HepG2 (cell line): ENCODE data around the gene TMEM11. TPM values are rescaled to one million over a fixed set of nuclear protein-coding genes. Genes with fewer than 3 reads are reported as not detected.

Experiments
- ATAC-seq: fragments of 200-7000 bp; cut with Tn5 transposase; 3 replicates; pipeline ENCODE4 v1.9.1; 2020; ENCODE audit warnings: mild to moderate bottlenecking, moderate library complexity
- BruUV-seq: library from RNA; stranded (reverse); fragments of 400-500 nt; replicated peaks from 2 replicates; lab custom pipeline; 2021; lab: Mats Ljungman, UMichigan
- CTCF ChIA-PET: fragments of 300-600 bp; formaldehyde crosslinking; extraction: SDS; loops from one replicate; lab custom pipeline; 2021; ENCODE audit warnings: low total read pairs, inconsistent platforms, low intra/inter-chr PET ratio; lab: Yijun Ruan, JAX
- POLR2A ChIA-PET: fragments of 350-600 bp; sonication (Branson Sonifier 250); formaldehyde crosslinking; loops from one replicate; lab custom pipeline; 2020; ENCODE audit warnings: antibody characterized with exemption, inconsistent platforms; lab: Yijun Ruan, JAX
- DNase-seq: peaks from one replicate; pipeline ENCODE4 v3.0.0-alpha.2; 2015; ENCODE audit warnings: low spot score
- FAIRE-seq: peaks from 3 replicates; lab custom pipeline; 2011; peaks lifted over from hg19 to GRCh38; lab: Jason Lieb, UNC
- H2AFZ ChIP-seq: one replicate; pipeline ENCODE4 v1.6.1; 2011; ENCODE audit warnings: low read length, inconsistent platforms
- H3K27ac ChIP-seq: fragments of 300-600 bp; 3 replicates; pipeline ENCODE4 v1.8.0; 2011; ENCODE audit warnings: mixed run types, mild to moderate bottlenecking, mixed read lengths, low read length, inconsistent platforms; ENCODE audit not compliant: insufficient read depth; ENCODE audit errors: extremely low read length
- H3K27me3 ChIP-seq, 2 experiments: fragments of 200-600 bp in 1 of 2; 2 replicates in 1 of 2; 3 replicates in 1 of 2; pipeline versions ENCODE4 v1.6.0 to v1.8.0; 2011; ENCODE audit warnings: low read length in 2 of 2, mild to moderate bottlenecking in 2 of 2, moderate library complexity in 2 of 2, inconsistent platforms in 1 of 2; ENCODE audit not compliant: insufficient read depth in 2 of 2, control insufficient read depth in 1 of 2
- H3K36me3 ChIP-seq, 2 experiments: fragments of 200-600 bp in 1 of 2; replicated peaks in 1 of 2; 2 replicates in 1 of 2; 3 replicates in 1 of 2; pipeline versions ENCODE4 v1.5.1 to v1.8.0; 2011; ENCODE audit warnings: low read length in 2 of 2, inconsistent platforms in 1 of 2; ENCODE audit not compliant: insufficient read depth in 2 of 2, control insufficient read depth in 1 of 2
- H3K4me1 ChIP-seq: 2 replicates; pipeline ENCODE4 v1.5.1; 2012; ENCODE audit warnings: low read length, inconsistent platforms; ENCODE audit not compliant: insufficient read depth
- H3K4me2 ChIP-seq: 2 replicates; pipeline ENCODE4 v1.6.0; 2011; ENCODE audit warnings: low read depth, low read length, inconsistent platforms
- H3K4me3 ChIP-seq, 3 experiments: fragments of 200-600 bp in 1 of 3; sonication (generic), shearing (Covaris generic) in 1 of 3; replicated peaks in 1 of 3; 2 replicates each; pipeline ENCODE4 v1.5.1; 2011 to 2016; ENCODE audit warnings: low read length in 3 of 3, inconsistent platforms in 2 of 3, low read depth in 2 of 3, mild to moderate bottlenecking in 2 of 3, control low read depth in 1 of 3, mixed read lengths in 1 of 3; ENCODE audit not compliant: insufficient read depth in 1 of 3
- H3K79me2 ChIP-seq: one replicate; pipeline ENCODE4 v1.6.1; 2011; ENCODE audit warnings: low read length, inconsistent platforms; ENCODE audit not compliant: insufficient read depth
- H3K9ac ChIP-seq: 2 replicates; pipeline ENCODE4 v1.6.0; 2011; ENCODE audit warnings: mild to moderate bottlenecking, low read depth, low read length, inconsistent platforms; ENCODE audit not compliant: insufficient read depth
- H3K9me3 ChIP-seq: 2 replicates; pipeline ENCODE4 v1.5.1; 2012; ENCODE audit warnings: mild to moderate bottlenecking, low read length
- H4K20me1 ChIP-seq: 2 replicates; pipeline ENCODE4 v1.6.0; 2011; ENCODE audit warnings: inconsistent platforms, mild to moderate bottlenecking, low read length, moderate library complexity; ENCODE audit not compliant: insufficient read depth
- ZNF383 ChIP-seq: sonication (generic); formaldehyde crosslinking; IDR thresholded peaks from 2 replicates; pipeline ENCODE4 v1.4.0; 2020; ENCODE audit warnings: missing genetic modification reagents, mild to moderate bottlenecking, borderline replicate concordance
- ZNF782 ChIP-seq: sonication (generic); formaldehyde crosslinking; IDR thresholded peaks from 2 replicates; pipeline ENCODE4 v1.4.0; 2020; ENCODE audit warnings: missing genetic modification reagents, mild to moderate bottlenecking, borderline replicate concordance
- WGBS: methylation state at CpG from one replicate; pipeline ENCODE4 v1.1.6; 2017; ENCODE audit warnings: low lambda C conversion rate; 5-methylcytosine and 5-hydroxymethylcytosine counted together
- in situ Hi-C: cut with HindIII; loops from 2 replicates; pipeline ENCODE4 v1.10.0; 2017; ENCODE audit warnings: low pct_unique_long_range_greater_than_20kb; ENCODE audit not compliant: extremely low pct_ligation_motif_present
- intact Hi-C: fragments of 100-400 bp; cut with micrococcal nuclease; formaldehyde crosslinking; loops from one replicate; pipeline ENCODE4 v1.10.0; 2022; ENCODE audit not compliant: unreplicated experiment
- polyA plus RNA-seq, 8 experiments: library from polyadenylated mRNA; depleted of rRNA in 3 of 8; stranded (reverse) in 7 of 8; unstranded in 1 of 8; fragments of >200 nt; fragmentation: Illumina TruSeq in 4 of 8; extraction: Trizol in 4 of 8; gene quantifications; 2 replicates each; pipeline versions ENCODE4 v1.2.1 to v1.2.3, GENCODE V29; 2011 to 2016; ENCODE audit warnings: low read depth in 4 of 8, missing spikeins in 1 of 8, mixed read lengths in 1 of 8; ENCODE audit not compliant: insufficient read depth in 1 of 8
- total RNA-seq, 5 experiments: library from RNA; depleted of rRNA; stranded (reverse); fragments of >200 nt; fragmentation: Illumina TruSeq; extraction: Trizol; gene quantifications; 2 replicates each; pipeline ENCODE4 v1.2.3, GENCODE V29; 2016; ENCODE audit warnings: low read depth in 1 of 5
- TF ChIP-seq, protein P1 (sequence below): sonication (generic); formaldehyde crosslinking; conservative IDR thresholded peaks from 2 replicates; pipeline ENCODE4 v1.4.0; 2020; ENCODE audit warnings: mild to moderate bottlenecking, missing genetic modification reagents, moderate library complexity
- TF ChIP-seq, protein P2 (sequence below): sonication (generic); formaldehyde crosslinking; IDR thresholded peaks from 2 replicates; pipeline ENCODE4 v1.4.0; 2020; ENCODE audit warnings: low read depth, mild to moderate bottlenecking, missing genetic modification reagents
- TF ChIP-seq, protein P3 (sequence below): sonication (generic); formaldehyde crosslinking; IDR thresholded peaks from 2 replicates; pipeline ENCODE4 v1.4.0; 2020; ENCODE audit warnings: missing genetic modification reagents
- TF ChIP-seq, protein P4 (sequence below): sonication (generic); formaldehyde crosslinking; IDR thresholded peaks from 2 replicates; pipeline ENCODE4 v1.4.0; 2020; ENCODE audit warnings: mild to moderate bottlenecking, missing genetic modification reagents

TMEM11 gene
- total and polyA plus RNA-seq, 2 of the 13 experiments (the other 11 are each of a cell fraction or from before 2014, with no cell fraction given) = 18.7 to 35.0 TPM

DNA sequence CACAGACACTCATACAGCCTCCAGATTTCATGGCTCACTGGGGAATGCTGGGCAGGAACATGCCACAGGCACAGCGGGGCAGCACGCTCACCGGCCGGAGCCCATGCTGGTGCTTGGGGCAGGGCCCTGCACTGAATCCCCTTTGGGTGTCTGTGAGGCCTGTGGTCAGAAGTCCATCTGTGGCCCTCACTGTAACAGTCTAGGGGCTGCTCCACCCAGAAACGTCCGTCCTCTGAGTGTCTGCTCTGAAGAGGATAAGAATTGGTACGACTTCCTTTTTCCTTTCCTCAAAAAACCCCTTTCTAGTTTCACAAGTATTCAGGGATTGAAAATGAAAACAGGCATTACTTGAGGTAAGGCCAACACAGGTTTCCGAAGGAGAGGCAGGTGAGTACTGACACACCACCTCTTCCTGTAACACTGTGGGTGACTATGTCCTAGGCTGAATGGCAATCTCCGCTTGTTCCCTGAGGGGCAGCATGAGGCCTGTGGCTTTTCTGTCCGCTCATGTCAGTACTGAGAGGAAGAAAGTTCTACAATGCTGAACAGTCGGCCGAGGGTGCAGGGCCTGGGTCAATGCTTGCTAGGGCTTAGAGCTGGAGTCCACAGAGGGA lies 42.5 kb downstream of the TMEM11 start:
- Histone ChIP-seq H3K4me2 (no peak overlapping the region), H2AFZ (no peak overlapping the region), H3K79me2 (no peaks in the 10 kb centered on the region), H3K9ac (no peak overlapping the region), H3K27me3 (no peaks in the 10 kb centered on the region), H3K9me3 (no peaks in the 10 kb centered on the region), H3K27ac (no peak overlapping the region), H3K36me3 (peaks cover 4 to 26% of the 10 kb centered on the region in 2 experiments; a peak in 4 of 5 replicates), H3K4me1 (peaks cover 12% of the 10 kb centered on the region; the same call in 1 of the 2 replicates), H3K4me3 (no peak overlapping the region), H4K20me1 (no peaks in the 10 kb centered on the region; the same call in 1 of the 2 replicates)
- ATAC-seq = no peak
- ChIA-PET CTCF (no interaction called here), POLR2A (no interaction called here)
- no peak for DNase-seq
- TF ChIP-seq ZNF782 (CRISPR knock-in tag) = no peak
- TF ChIP-seq, protein P1, sequence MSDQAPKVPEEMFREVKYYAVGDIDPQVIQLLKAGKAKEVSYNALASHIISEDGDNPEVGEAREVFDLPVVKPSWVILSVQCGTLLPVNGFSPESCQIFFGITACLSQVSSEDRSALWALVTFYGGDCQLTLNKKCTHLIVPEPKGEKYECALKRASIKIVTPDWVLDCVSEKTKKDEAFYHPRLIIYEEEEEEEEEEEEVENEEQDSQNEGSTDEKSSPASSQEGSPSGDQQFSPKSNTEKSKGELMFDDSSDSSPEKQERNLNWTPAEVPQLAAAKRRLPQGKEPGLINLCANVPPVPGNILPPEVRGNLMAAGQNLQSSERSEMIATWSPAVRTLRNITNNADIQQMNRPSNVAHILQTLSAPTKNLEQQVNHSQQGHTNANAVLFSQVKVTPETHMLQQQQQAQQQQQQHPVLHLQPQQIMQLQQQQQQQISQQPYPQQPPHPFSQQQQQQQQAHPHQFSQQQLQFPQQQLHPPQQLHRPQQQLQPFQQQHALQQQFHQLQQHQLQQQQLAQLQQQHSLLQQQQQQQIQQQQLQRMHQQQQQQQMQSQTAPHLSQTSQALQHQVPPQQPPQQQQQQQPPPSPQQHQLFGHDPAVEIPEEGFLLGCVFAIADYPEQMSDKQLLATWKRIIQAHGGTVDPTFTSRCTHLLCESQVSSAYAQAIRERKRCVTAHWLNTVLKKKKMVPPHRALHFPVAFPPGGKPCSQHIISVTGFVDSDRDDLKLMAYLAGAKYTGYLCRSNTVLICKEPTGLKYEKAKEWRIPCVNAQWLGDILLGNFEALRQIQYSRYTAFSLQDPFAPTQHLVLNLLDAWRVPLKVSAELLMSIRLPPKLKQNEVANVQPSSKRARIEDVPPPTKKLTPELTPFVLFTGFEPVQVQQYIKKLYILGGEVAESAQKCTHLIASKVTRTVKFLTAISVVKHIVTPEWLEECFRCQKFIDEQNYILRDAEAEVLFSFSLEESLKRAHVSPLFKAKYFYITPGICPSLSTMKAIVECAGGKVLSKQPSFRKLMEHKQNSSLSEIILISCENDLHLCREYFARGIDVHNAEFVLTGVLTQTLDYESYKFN = no peak
- BruUV-seq = no TSS peak
- intact Hi-C loops (no loop called here), in situ Hi-C loops (no loop called here)
- no peak for FAIRE-seq
- WGBS = 90% methylated on average over 8 of the region's 12 CpGs

DNA sequence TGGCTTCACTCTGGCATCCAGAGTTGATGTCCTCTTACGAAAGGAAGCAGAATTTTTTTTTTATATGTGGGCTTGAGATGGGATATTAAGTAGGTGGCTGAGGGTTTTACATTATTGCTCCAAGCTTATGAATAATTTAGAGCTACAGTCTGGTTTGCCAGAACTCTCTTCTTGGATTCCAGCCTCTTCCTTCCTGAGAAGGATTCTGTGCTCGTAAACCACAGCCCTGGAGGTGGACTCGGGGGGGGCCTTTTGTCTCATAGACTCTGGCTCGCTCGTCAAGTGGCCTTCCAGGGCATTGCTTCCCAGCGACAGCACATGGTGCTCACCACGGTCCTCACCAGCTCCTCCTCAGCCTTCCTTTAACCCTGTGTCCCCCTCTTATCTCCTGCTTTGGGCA lies 43.2 kb downstream of the TMEM11 start:
- peaks cover 4 to 26% of the 10 kb centered on the region in 2 experiments; a peak in 4 of 5 replicates for H3K36me3 ChIP-seq
- TF ChIP-seq, protein P2, sequence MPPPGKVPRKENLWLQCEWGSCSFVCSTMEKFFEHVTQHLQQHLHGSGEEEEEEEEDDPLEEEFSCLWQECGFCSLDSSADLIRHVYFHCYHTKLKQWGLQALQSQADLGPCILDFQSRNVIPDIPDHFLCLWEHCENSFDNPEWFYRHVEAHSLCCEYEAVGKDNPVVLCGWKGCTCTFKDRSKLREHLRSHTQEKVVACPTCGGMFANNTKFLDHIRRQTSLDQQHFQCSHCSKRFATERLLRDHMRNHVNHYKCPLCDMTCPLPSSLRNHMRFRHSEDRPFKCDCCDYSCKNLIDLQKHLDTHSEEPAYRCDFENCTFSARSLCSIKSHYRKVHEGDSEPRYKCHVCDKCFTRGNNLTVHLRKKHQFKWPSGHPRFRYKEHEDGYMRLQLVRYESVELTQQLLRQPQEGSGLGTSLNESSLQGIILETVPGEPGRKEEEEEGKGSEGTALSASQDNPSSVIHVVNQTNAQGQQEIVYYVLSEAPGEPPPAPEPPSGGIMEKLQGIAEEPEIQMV = no peak
- no peak for TF ChIP-seq ZNF383 (CRISPR knock-in tag)
- TF ChIP-seq, protein P3, sequence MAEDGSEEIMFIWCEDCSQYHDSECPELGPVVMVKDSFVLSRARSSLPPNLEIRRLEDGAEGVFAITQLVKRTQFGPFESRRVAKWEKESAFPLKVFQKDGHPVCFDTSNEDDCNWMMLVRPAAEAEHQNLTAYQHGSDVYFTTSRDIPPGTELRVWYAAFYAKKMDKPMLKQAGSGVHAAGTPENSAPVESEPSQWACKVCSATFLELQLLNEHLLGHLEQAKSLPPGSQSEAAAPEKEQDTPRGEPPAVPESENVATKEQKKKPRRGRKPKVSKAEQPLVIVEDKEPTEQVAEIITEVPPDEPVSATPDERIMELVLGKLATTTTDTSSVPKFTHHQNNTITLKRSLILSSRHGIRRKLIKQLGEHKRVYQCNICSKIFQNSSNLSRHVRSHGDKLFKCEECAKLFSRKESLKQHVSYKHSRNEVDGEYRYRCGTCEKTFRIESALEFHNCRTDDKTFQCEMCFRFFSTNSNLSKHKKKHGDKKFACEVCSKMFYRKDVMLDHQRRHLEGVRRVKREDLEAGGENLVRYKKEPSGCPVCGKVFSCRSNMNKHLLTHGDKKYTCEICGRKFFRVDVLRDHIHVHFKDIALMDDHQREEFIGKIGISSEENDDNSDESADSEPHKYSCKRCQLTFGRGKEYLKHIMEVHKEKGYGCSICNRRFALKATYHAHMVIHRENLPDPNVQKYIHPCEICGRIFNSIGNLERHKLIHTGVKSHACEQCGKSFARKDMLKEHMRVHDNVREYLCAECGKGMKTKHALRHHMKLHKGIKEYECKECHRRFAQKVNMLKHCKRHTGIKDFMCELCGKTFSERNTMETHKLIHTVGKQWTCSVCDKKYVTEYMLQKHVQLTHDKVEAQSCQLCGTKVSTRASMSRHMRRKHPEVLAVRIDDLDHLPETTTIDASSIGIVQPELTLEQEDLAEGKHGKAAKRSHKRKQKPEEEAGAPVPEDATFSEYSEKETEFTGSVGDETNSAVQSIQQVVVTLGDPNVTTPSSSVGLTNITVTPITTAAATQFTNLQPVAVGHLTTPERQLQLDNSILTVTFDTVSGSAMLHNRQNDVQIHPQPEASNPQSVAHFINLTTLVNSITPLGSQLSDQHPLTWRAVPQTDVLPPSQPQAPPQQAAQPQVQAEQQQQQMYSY (CRISPR knock-in tag) = no peak
- TF ChIP-seq, protein P4, sequence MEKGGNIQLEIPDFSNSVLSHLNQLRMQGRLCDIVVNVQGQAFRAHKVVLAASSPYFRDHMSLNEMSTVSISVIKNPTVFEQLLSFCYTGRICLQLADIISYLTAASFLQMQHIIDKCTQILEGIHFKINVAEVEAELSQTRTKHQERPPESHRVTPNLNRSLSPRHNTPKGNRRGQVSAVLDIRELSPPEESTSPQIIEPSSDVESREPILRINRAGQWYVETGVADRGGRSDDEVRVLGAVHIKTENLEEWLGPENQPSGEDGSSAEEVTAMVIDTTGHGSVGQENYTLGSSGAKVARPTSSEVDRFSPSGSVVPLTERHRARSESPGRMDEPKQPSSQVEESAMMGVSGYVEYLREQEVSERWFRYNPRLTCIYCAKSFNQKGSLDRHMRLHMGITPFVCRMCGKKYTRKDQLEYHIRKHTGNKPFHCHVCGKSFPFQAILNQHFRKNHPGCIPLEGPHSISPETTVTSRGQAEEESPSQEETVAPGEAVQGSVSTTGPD (CRISPR knock-in tag) = no peak

More for the DNA sequence above, 43.2 kb downstream of the TMEM11 start:
- in situ Hi-C loops (no loop called here), intact Hi-C loops (no loop called here)
- POLR2A ChIA-PET = no interaction called here
- no peak overlapping the region for H3K4me2 ChIP-seq
- FAIRE-seq (no peak), DNase-seq (no peak), ATAC-seq (no peak)
- no peak overlapping the region for H2AFZ ChIP-seq
- 96% methylated on average over 7 of the region's 7 CpGs for WGBS
- BruUV-seq = no TSS peak
- no peak overlapping the region for H3K4me3 ChIP-seq
- H3K9ac ChIP-seq = no peak overlapping the region
- CTCF ChIA-PET = no interaction called here
- H3K27me3 ChIP-seq = no peaks in the 10 kb centered on the region
- peaks cover 12% of the 10 kb centered on the region; the same call in 1 of the 2 replicates for H3K4me1 ChIP-seq
- no peak overlapping the region for H3K27ac ChIP-seq
- H4K20me1 ChIP-seq = no peaks in the 10 kb centered on the region; the same call in 1 of the 2 replicates
- no peaks in the 10 kb centered on the region for H3K9me3 ChIP-seq
- H3K79me2 ChIP-seq = no peaks in the 10 kb centered on the region
